GM23248 (cell line): ENCODE results near the gene ASGR2. TPM values are rescaled to one million over a fixed set of nuclear protein-coding genes. Genes with fewer than 3 reads are reported as not detected.

Experiments
- DNase-seq: peaks from one replicate; pipeline ENCODE4 v3.0.0-alpha.2; 2015
- H2AFZ ChIP-seq: fragments of 200-600 bp; sonication (generic); 2 replicates; pipeline ENCODE4 v1.6.1; 2016; ENCODE audit warnings: antibody characterized with exemption
- H3F3A ChIP-seq: fragments of 200-600 bp; sonication (generic); 2 replicates; pipeline ENCODE4 v1.6.1; 2016; ENCODE audit warnings: mild to moderate bottlenecking, antibody characterized with exemption, mixed run types; ENCODE audit not compliant: insufficient read depth
- H3K27ac ChIP-seq: fragments of 200-600 bp; sonication (generic); 2 replicates; pipeline ENCODE4 v1.5.1; 2016; ENCODE audit warnings: mild to moderate bottlenecking
- H3K27me3 ChIP-seq: fragments of 200-600 bp; sonication (generic); replicated peaks from 2 replicates; pipeline ENCODE4 v1.6.1; 2016; ENCODE audit warnings: mild to moderate bottlenecking; ENCODE audit not compliant: insufficient read depth
- H3K36me3 ChIP-seq: fragments of 200-600 bp; sonication (generic); 2 replicates; pipeline ENCODE4 v1.6.1; 2016; ENCODE audit warnings: low read depth, mild to moderate bottlenecking
- H3K4me1 ChIP-seq: fragments of 200-600 bp; sonication (generic); 2 replicates; pipeline ENCODE4 v1.6.1; 2016; ENCODE audit warnings: mild to moderate bottlenecking; ENCODE audit not compliant: insufficient read depth
- H3K4me2 ChIP-seq: fragments of 200-600 bp; sonication (generic); one replicate; pipeline ENCODE4 v1.6.1; 2016; ENCODE audit warnings: mild to moderate bottlenecking; ENCODE audit not compliant: unreplicated experiment
- H3K4me3 ChIP-seq: fragments of 200-600 bp; sonication (generic); 2 replicates; pipeline ENCODE4 v1.5.1; 2016; ENCODE audit warnings: mild to moderate bottlenecking
- H3K79me2 ChIP-seq: fragments of 200-600 bp; sonication (generic); 2 replicates; pipeline ENCODE4 v1.6.1; 2016; ENCODE audit warnings: mild to moderate bottlenecking; ENCODE audit not compliant: insufficient read depth
- H3K9ac ChIP-seq: fragments of 200-600 bp; sonication (generic); 2 replicates; pipeline ENCODE4 v1.6.1; 2016; ENCODE audit warnings: mild to moderate bottlenecking
- H3K9me2 ChIP-seq: fragments of 200-600 bp; sonication (generic); 2 replicates; pipeline ENCODE4 v1.6.1; 2016; ENCODE audit warnings: mixed run types, mild to moderate bottlenecking, moderate library complexity; ENCODE audit not compliant: insufficient read depth
- H3K9me3 ChIP-seq: fragments of 200-600 bp; sonication (generic); one replicate; pipeline ENCODE4 v1.6.1; 2017; ENCODE audit warnings: low read depth
- H4K20me1 ChIP-seq: fragments of 200-600 bp; sonication (generic); 2 replicates; pipeline ENCODE4 v1.6.0; 2016; ENCODE audit not compliant: insufficient read depth
- EZH2 ChIP-seq: fragments of 200-600 bp; sonication (generic); IDR thresholded peaks from 2 replicates; pipeline ENCODE4 v1.6.1; 2018; ENCODE audit warnings: antibody characterized with exemption, mild to moderate bottlenecking; ENCODE audit not compliant: insufficient read depth, poor library complexity, severe bottlenecking
- EZH2phosphoT487 ChIP-seq: fragments of 200-600 bp; sonication (generic); IDR thresholded peaks from 2 replicates; pipeline ENCODE4 v1.6.1; 2018; ENCODE audit warnings: antibody characterized with exemption, moderate library complexity, mild to moderate bottlenecking, low read depth; ENCODE audit not compliant: insufficient read depth
- WGBS, 2 experiments: methylation state at CpG; one replicate each; pipeline ENCODE4 v1.1.6; 2015 to 2017; ENCODE audit warnings: low lambda C conversion rate in 2 of 2, low coverage in 1 of 2; ENCODE audit errors: missing lambda C conversion rate in 2 of 2; 5-methylcytosine and 5-hydroxymethylcytosine counted together
- in situ Hi-C: fragments of 300-500 bp; cut with MboI; formaldehyde crosslinking; loops from 2 replicates; pipeline ENCODE4 v1.15.0; 2020
- polyA plus RNA-seq: library from polyadenylated mRNA; unstranded; fragments of >200 nt; fragmentation: Nextera tagmentation; extraction: Ambion mirVana; gene quantifications from 2 replicates; pipeline ENCODE4 v1.2.1, GENCODE V29; 2016
- total RNA-seq: library from RNA; depleted of rRNA; stranded (reverse); fragments of >200 nt; shearing (Covaris generic); gene quantifications from 2 replicates; pipeline ENCODE4 v1.2.3, GENCODE V29; 2014

The ASGR2 gene
- total and polyA plus RNA-seq, 2 experiments from 2014 or later: not detected

DNA sequence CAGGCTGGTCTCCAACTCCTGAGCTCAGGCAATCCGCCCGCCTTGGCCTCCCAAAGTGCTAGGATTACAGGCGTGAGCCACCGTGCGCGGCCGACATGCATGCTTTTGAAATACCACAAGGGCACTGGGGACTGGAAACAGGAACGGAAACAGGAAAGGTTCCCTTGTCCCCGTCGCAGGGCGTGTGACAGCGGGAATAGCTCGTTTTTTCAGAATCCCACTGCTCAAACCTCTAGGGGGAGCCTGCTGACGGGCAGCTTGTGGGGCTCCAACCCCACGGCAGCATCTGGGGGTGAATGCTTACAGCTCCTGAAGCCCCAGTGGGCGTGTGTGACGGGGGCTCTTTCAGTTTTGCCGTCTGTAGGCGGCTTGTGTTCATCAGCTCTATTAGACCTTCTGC, 18.8 kb upstream of the ASGR2 start:
- no peaks in the 10 kb centered on the region for H3K9me2 ChIP-seq
- H2AFZ ChIP-seq: no peak overlapping the region
- H3K27me3 ChIP-seq: peaks cover 37% of the 10 kb centered on the region
- no peaks in the 10 kb centered on the region for H3K4me1 ChIP-seq
- no peaks in the 10 kb centered on the region for H3F3A ChIP-seq
- in situ Hi-C loops: loop anchor here (25.0 kb wide), 1 partner anchor 221 kb away; no protein-coding TSS in a partner anchor
- no peaks in the 10 kb centered on the region for H3K79me2 ChIP-seq
- H4K20me1 ChIP-seq: no peaks in the 10 kb centered on the region
- H3K9ac ChIP-seq: no peak overlapping the region
- H3K4me3 ChIP-seq: no peak overlapping the region
- no peaks in the 10 kb centered on the region for H3K36me3 ChIP-seq
- no peaks in the 10 kb centered on the region for H3K9me3 ChIP-seq
- H3K27ac ChIP-seq: no peak overlapping the region
- peak; percentile 24 for DNase-seq
- 30 to 44% methylated on average over 19 of the region's 19 CpGs for WGBS, 2 experiments
- TF ChIP-seq EZH2 (no peak), EZH2phosphoT487 (no peak)
- no peak overlapping the region for H3K4me2 ChIP-seq

GRCh38 chr17:7132511-7133094, 18.0 kb upstream of the ASGR2 start:
- TF ChIP-seq EZH2: no peak
- TF ChIP-seq EZH2phosphoT487: no peak
- H3K4me3 ChIP-seq: no peak overlapping the region
- no peak for DNase-seq
- no peaks in the 10 kb centered on the region for H4K20me1 ChIP-seq
- peaks cover 38% of the 10 kb centered on the region for H3K27me3 ChIP-seq
- no peaks in the 10 kb centered on the region for H3K36me3 ChIP-seq
- H3F3A ChIP-seq: no peaks in the 10 kb centered on the region
- H3K9me3 ChIP-seq: no peaks in the 10 kb centered on the region
- 44 to 49% methylated on average over 7 of the region's 7 CpGs for WGBS, 2 experiments
- H2AFZ ChIP-seq: no peak overlapping the region
- H3K4me2 ChIP-seq: no peak overlapping the region
- no peak overlapping the region for H3K9ac ChIP-seq
- no peak overlapping the region for H3K27ac ChIP-seq
- in situ Hi-C loops: loop anchor here (25.0 kb wide), 1 partner anchor 220 kb away; no protein-coding TSS in a partner anchor
- no peaks in the 10 kb centered on the region for H3K4me1 ChIP-seq
- H3K79me2 ChIP-seq: no peaks in the 10 kb centered on the region
- H3K9me2 ChIP-seq: no peaks in the 10 kb centered on the region

GRCh38 chr17:7131423-7131791, 16.8 kb upstream of the ASGR2 start:
- Histone ChIP-seq H3K36me3 (no peaks in the 10 kb centered on the region), H3K4me2 (no peak overlapping the region), H3F3A (no peaks in the 10 kb centered on the region), H3K9me2 (no peaks in the 10 kb centered on the region), H4K20me1 (no peaks in the 10 kb centered on the region), H3K4me3 (no peak overlapping the region), H3K4me1 (no peaks in the 10 kb centered on the region), H3K9ac (no peak overlapping the region), H3K79me2 (no peaks in the 10 kb centered on the region), H3K9me3 (no peaks in the 10 kb centered on the region), H3K27me3 (peaks cover 26% of the 10 kb centered on the region), H2AFZ (no peak overlapping the region), H3K27ac (no peak overlapping the region)
- no peak for TF ChIP-seq EZH2
- no peak for TF ChIP-seq EZH2phosphoT487
- in situ Hi-C loops: loop anchor here (25.0 kb wide), 1 partner anchor 219 kb away; no protein-coding TSS in a partner anchor
- WGBS, 2 experiments: 69 to 74% methylated on average over 4 to 5 of the region's 5 CpGs
- DNase-seq: no peak

DNA sequence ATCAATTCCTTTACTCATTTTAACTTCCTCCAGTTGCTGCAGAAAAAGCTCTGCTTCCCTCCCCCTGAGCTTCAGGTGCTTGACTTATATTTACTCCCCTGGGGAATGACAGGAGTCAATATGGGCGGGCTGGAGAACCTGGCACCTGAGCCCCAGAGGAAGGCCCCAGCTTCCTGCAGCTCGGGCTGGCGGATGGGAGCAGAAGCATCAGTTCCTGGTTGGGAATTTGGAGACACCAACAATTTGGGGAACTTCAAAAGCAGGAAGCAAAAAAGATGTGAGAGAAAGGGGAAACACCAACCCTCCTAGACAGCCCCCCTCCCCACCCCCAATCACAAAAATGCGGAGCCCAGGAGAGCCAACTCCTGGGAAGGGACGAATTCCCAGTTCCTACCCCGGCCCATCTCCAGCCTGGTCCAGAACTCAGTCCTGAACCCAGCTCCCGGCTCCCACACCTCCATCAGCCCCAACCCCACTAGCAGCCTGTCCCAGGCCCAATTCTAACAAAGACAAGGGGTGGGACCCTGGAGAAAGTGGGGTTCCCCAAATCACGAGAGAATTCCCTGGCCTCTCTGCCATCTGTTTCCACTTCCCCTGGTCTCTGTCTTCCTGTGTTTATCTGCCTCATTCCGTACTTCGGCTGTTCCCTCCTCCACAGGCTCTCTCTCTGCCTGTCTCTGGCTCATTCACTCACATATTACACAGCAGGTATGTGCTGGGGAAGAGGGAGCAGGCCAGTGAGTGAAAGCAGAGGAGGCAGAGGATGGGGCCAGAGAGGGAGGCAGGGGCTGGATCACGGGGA, 16.2 kb upstream of the ASGR2 start:
- no peak overlapping the region for H3K27ac ChIP-seq
- no peak for TF ChIP-seq EZH2phosphoT487
- TF ChIP-seq EZH2: no peak
- H3K4me3 ChIP-seq: no peak overlapping the region
- in situ Hi-C loops: loop anchor here (25.0 kb wide), 1 partner anchor 219 kb away; no protein-coding TSS in a partner anchor
- WGBS, 2 experiments: 49% methylated on average over 11 of the region's 11 CpGs
- no peaks in the 10 kb centered on the region for H4K20me1 ChIP-seq
- H2AFZ ChIP-seq: no peak overlapping the region
- H3K9me3 ChIP-seq: no peaks in the 10 kb centered on the region
- no peaks in the 10 kb centered on the region for H3K9me2 ChIP-seq
- no peak overlapping the region for H3K4me2 ChIP-seq
- DNase-seq: no peak
- H3K27me3 ChIP-seq: peaks cover 25% of the 10 kb centered on the region
- no peaks in the 10 kb centered on the region for H3K4me1 ChIP-seq
- H3F3A ChIP-seq: no peaks in the 10 kb centered on the region
- no peaks in the 10 kb centered on the region for H3K36me3 ChIP-seq
- no peaks in the 10 kb centered on the region for H3K79me2 ChIP-seq
- no peak overlapping the region for H3K9ac ChIP-seq
